ENCODE data around the gene LRRTM3.

The LRRTM3 gene

DNA sequence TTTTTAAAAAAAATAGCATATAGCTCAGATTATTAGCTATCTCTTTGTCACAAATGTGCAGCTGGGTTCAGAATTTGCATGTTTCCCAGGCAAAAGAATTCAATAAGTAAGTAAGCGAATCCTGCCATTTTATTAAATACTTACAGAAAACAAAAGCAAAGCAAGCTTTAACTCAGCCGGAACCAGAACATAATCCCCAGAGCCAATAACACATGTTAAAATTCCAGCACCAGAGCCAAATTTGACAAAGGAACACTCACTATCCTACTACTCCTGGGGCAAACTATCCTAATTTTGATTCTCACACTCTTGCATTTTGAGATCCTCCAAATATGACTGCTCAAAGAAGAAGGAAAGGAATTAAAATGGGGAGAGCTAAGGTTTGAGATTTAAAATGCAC, 32.6 kb downstream of the LRRTM3 start:
- no peak overlapping the region for H3K23ac ChIP-seq (ENCODE audit: low read length)
- H3K79me2 ChIP-seq (ENCODE audit: control insufficient read depth, insufficient read depth, low read length): no peaks in the 10 kb centered on the region
- H2BK120ac ChIP-seq (ENCODE audit: low read depth, low read length): no peak overlapping the region
- no peak overlapping the region for H3K4me2 ChIP-seq (ENCODE audit: low read length)
- H3K18ac ChIP-seq (ENCODE audit: low read length): no peak overlapping the region
- H3K4me1 ChIP-seq (ENCODE audit: control insufficient read depth, low read depth, low read length): no peaks in the 10 kb centered on the region
- no peaks in the 10 kb centered on the region for H3K27me3 ChIP-seq (ENCODE audit: insufficient read depth, low read length, poor library complexity)
- H4K8ac ChIP-seq (ENCODE audit: low read depth, low read length): no peak overlapping the region
- H3K27ac ChIP-seq (ENCODE audit: low read depth, low read length): no peak overlapping the region
- H2BK5ac ChIP-seq (ENCODE audit: low read length): no peak overlapping the region
- no CpG with 5 or more reads among the region's 2 CpGs for WGBS (ENCODE audit: extremely low coverage, insufficient coverage, low lambda C conversion rate)
- no peak overlapping the region for H3K4ac ChIP-seq (ENCODE audit: low read depth, low read length)
- no peak overlapping the region for H3K56ac ChIP-seq (ENCODE audit: low read length)
- no peak overlapping the region for H3K4me3 ChIP-seq (ENCODE audit: low read length)
- no peak overlapping the region for H4K5ac ChIP-seq (ENCODE audit: low read length)
- DNase-seq: no peak
- H3K36me3 ChIP-seq (ENCODE audit: control insufficient read depth, insufficient read depth, low read length): no peaks in the 10 kb centered on the region
- H2AK5ac ChIP-seq (ENCODE audit: low read length): no peak overlapping the region
- no peak overlapping the region for H3K9ac ChIP-seq (ENCODE audit: low read length)
- H3K79me1 ChIP-seq (ENCODE audit: low read length): no peaks in the 10 kb centered on the region
- no peak overlapping the region for H2BK15ac ChIP-seq (replicated peaks; ENCODE audit: low read depth)

DNA sequence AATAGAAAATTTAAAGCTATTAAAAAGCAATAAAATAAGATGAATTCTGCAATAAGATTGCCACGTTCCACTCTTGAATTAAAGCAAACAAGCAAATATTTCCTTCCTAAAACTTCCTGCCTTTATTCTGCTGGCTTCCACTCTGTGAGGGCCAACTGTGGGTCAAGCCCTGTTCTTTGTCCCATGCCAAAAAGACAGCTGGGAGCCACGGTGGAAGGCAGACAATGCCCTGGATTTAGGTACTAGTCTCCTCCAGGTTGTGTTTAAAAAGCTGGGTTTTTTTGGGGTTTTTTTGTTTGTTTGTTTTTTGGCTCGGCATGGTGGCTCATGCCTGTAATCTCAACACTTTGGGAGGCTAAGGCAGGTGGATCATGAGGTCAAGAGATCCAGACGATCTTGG, 39.1 kb downstream of the LRRTM3 start:
- Histone ChIP-seq H3K79me2 (ENCODE audit: control insufficient read depth, insufficient read depth, low read length) (no peaks in the 10 kb centered on the region), H3K27ac (ENCODE audit: low read depth, low read length) (no peak overlapping the region), H3K36me3 (ENCODE audit: control insufficient read depth, insufficient read depth, low read length) (no peaks in the 10 kb centered on the region), H3K9ac (ENCODE audit: low read length) (no peak overlapping the region), H4K8ac (ENCODE audit: low read depth, low read length) (no peak overlapping the region), H2BK120ac (ENCODE audit: low read depth, low read length) (no peak overlapping the region), H3K4ac (ENCODE audit: low read depth, low read length) (no peak overlapping the region), H3K27me3 (ENCODE audit: insufficient read depth, low read length, poor library complexity) (no peaks in the 10 kb centered on the region), H2BK15ac (replicated peaks; ENCODE audit: low read depth) (no peak overlapping the region), H2AK5ac (ENCODE audit: low read length) (no peak overlapping the region), H3K23ac (ENCODE audit: low read length) (no peak overlapping the region), H3K56ac (ENCODE audit: low read length) (no peak overlapping the region), H3K4me2 (ENCODE audit: low read length) (no peak overlapping the region), H3K18ac (ENCODE audit: low read length) (no peak overlapping the region), H3K79me1 (ENCODE audit: low read length) (no peaks in the 10 kb centered on the region), H2BK5ac (ENCODE audit: low read length) (no peak overlapping the region), H4K5ac (ENCODE audit: low read length) (no peak overlapping the region), H3K4me3 (ENCODE audit: low read length) (no peak overlapping the region), H3K4me1 (ENCODE audit: control insufficient read depth, low read depth, low read length) (no peaks in the 10 kb centered on the region)
- no peak for DNase-seq
- WGBS (ENCODE audit: extremely low coverage, insufficient coverage, low lambda C conversion rate): no CpG with 5 or more reads among the region's 4 CpGs

DNA sequence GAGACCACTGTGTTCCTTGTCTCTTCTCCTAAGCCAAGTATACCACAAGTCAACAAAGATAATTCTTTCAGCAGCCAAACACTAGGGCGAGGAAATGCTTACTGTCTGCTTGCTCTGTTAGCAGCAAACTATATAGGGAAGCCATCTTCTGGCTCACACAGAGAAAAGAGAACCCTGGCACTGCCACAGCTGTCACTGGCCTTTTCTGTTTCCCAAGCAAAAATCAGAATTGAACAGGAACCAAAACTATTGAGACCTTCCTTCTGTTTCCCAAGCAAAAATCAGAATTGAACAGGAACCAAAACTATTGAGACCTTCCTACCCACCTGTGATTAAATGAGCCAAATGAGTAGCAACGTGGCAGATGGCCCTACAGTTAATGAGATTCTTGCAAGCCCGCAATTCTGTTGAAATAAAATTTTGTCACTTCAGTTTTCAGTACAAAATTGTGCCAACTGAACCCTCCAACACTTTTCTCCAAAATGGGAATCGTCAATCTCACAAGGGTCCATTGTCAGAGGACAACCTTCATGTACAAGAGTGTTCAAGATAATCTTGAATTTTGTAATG, 54.5 kb downstream of the LRRTM3 start:
- WGBS (ENCODE audit: extremely low coverage, insufficient coverage, low lambda C conversion rate): no CpG with 5 or more reads among the region's 4 CpGs
- no peak overlapping the region for H4K8ac ChIP-seq (ENCODE audit: low read depth, low read length)
- no peak for DNase-seq

GRCh38 chr10:66981361-66982052, 55.7 kb downstream of the LRRTM3 start:
- no peak overlapping the region for H3K27ac ChIP-seq (ENCODE audit: low read depth, low read length)
- H3K79me2 ChIP-seq (ENCODE audit: control insufficient read depth, insufficient read depth, low read length): no peaks in the 10 kb centered on the region
- no CpG with 5 or more reads among the region's 3 CpGs for WGBS (ENCODE audit: extremely low coverage, insufficient coverage, low lambda C conversion rate)
- H3K27me3 ChIP-seq (ENCODE audit: insufficient read depth, low read length, poor library complexity): no peaks in the 10 kb centered on the region
- no peak overlapping the region for H2AK5ac ChIP-seq (ENCODE audit: low read length)
- no peak overlapping the region for H3K9ac ChIP-seq (ENCODE audit: low read length)
- no peak overlapping the region for H3K56ac ChIP-seq (ENCODE audit: low read length)
- no peak overlapping the region for H3K4me2 ChIP-seq (ENCODE audit: low read length)
- H3K18ac ChIP-seq (ENCODE audit: low read length): no peak overlapping the region
- H4K8ac ChIP-seq (ENCODE audit: low read depth, low read length): no peak overlapping the region
- no peak overlapping the region for H3K23ac ChIP-seq (ENCODE audit: low read length)
- H2BK15ac ChIP-seq (replicated peaks; ENCODE audit: low read depth): no peak overlapping the region
- H3K79me1 ChIP-seq (ENCODE audit: low read length): no peaks in the 10 kb centered on the region
- no peak overlapping the region for H3K4me3 ChIP-seq (ENCODE audit: low read length)
- no peak overlapping the region for H2BK120ac ChIP-seq (ENCODE audit: low read depth, low read length)
- no peak overlapping the region for H4K5ac ChIP-seq (ENCODE audit: low read length)
- H2BK5ac ChIP-seq (ENCODE audit: low read length): no peak overlapping the region
- no peaks in the 10 kb centered on the region for H3K4me1 ChIP-seq (ENCODE audit: control insufficient read depth, low read depth, low read length)
- no peak for DNase-seq
- no peaks in the 10 kb centered on the region for H3K36me3 ChIP-seq (ENCODE audit: control insufficient read depth, insufficient read depth, low read length)
- H3K4ac ChIP-seq (ENCODE audit: low read depth, low read length): no peak overlapping the region

More for the DNA sequence above, 54.5 kb downstream of the LRRTM3 start:
- H3K36me3 ChIP-seq (ENCODE audit: control insufficient read depth, insufficient read depth, low read length): no peaks in the 10 kb centered on the region
- no peak overlapping the region for H3K18ac ChIP-seq (ENCODE audit: low read length)
- no peaks in the 10 kb centered on the region for H3K79me2 ChIP-seq (ENCODE audit: control insufficient read depth, insufficient read depth, low read length)
- H3K4me2 ChIP-seq (ENCODE audit: low read length): no peak overlapping the region
- no peak overlapping the region for H2AK5ac ChIP-seq (ENCODE audit: low read length)
- H3K9ac ChIP-seq (ENCODE audit: low read length): no peak overlapping the region
- H3K23ac ChIP-seq (ENCODE audit: low read length): no peak overlapping the region
- H3K56ac ChIP-seq (ENCODE audit: low read length): no peak overlapping the region
- H2BK5ac ChIP-seq (ENCODE audit: low read length): no peak overlapping the region
- H3K4me3 ChIP-seq (ENCODE audit: low read length): no peak overlapping the region
- no peak overlapping the region for H2BK15ac ChIP-seq (replicated peaks; ENCODE audit: low read depth)
- no peaks in the 10 kb centered on the region for H3K27me3 ChIP-seq (ENCODE audit: insufficient read depth, low read length, poor library complexity)
- H3K4me1 ChIP-seq (ENCODE audit: control insufficient read depth, low read depth, low read length): no peaks in the 10 kb centered on the region
- no peak overlapping the region for H2BK120ac ChIP-seq (ENCODE audit: low read depth, low read length)
- no peak overlapping the region for H3K27ac ChIP-seq (ENCODE audit: low read depth, low read length)
- no peak overlapping the region for H3K4ac ChIP-seq (ENCODE audit: low read depth, low read length)
- H3K79me1 ChIP-seq (ENCODE audit: low read length): no peaks in the 10 kb centered on the region
- no peak overlapping the region for H4K5ac ChIP-seq (ENCODE audit: low read length)

GRCh38 chr10:66982053-66982420, 56.2 kb downstream of the LRRTM3 start:
- DNase-seq: no peak
- no peak overlapping the region for H4K5ac ChIP-seq (ENCODE audit: low read length)
- no peaks in the 10 kb centered on the region for H3K79me2 ChIP-seq (ENCODE audit: control insufficient read depth, insufficient read depth, low read length)
- H2BK15ac ChIP-seq (replicated peaks; ENCODE audit: low read depth): no peak overlapping the region
- H3K18ac ChIP-seq (ENCODE audit: low read length): no peak overlapping the region
- no peaks in the 10 kb centered on the region for H3K4me1 ChIP-seq (ENCODE audit: control insufficient read depth, low read depth, low read length)
- no peak overlapping the region for H2AK5ac ChIP-seq (ENCODE audit: low read length)
- no peak overlapping the region for H3K27ac ChIP-seq (ENCODE audit: low read depth, low read length)
- no peak overlapping the region for H3K23ac ChIP-seq (ENCODE audit: low read length)
- WGBS (ENCODE audit: extremely low coverage, insufficient coverage, low lambda C conversion rate): no CpG with 5 or more reads among the region's 1 CpG
- H3K36me3 ChIP-seq (ENCODE audit: control insufficient read depth, insufficient read depth, low read length): no peaks in the 10 kb centered on the region
- H3K4ac ChIP-seq (ENCODE audit: low read depth, low read length): no peak overlapping the region
- no peaks in the 10 kb centered on the region for H3K27me3 ChIP-seq (ENCODE audit: insufficient read depth, low read length, poor library complexity)
- no peak overlapping the region for H2BK120ac ChIP-seq (ENCODE audit: low read depth, low read length)
- no peaks in the 10 kb centered on the region for H3K79me1 ChIP-seq (ENCODE audit: low read length)
- H3K4me3 ChIP-seq (ENCODE audit: low read length): no peak overlapping the region
- H3K4me2 ChIP-seq (ENCODE audit: low read length): no peak overlapping the region
- H3K56ac ChIP-seq (ENCODE audit: low read length): no peak overlapping the region
- H2BK5ac ChIP-seq (ENCODE audit: low read length): no peak overlapping the region
- H4K8ac ChIP-seq (ENCODE audit: low read depth, low read length): no peak overlapping the region
- H3K9ac ChIP-seq (ENCODE audit: low read length): no peak overlapping the region
